ENCODE results near the gene HHAT.

GRCh38 chr1:210465150-210465549, 136.4 kb downstream of the HHAT start:
- TF ChIP-seq POLR2A (IDR thresholded peaks at IDR 0.05; ENCODE audit: low read length), result no peak
- no peak for TF ChIP-seq GATA1 (IDR thresholded peaks at IDR 0.05; ENCODE audit: low read depth, low read length)
